MCF 10A (cell line): Measurements from ENCODE around the gene FBLIM1. TPM values are rescaled to one million over a fixed set of nuclear protein-coding genes. Genes with fewer than 3 reads are reported as not detected.

Experiments
- BruUV-seq: library from RNA; stranded (reverse); fragments of 400-500 nt; replicated peaks from 2 replicates; lab custom pipeline; 2021; lab: Mats Ljungman, UMichigan
- CTCF ChIA-PET: fragments of 300-600 bp; sonication (Branson Sonifier 250); formaldehyde crosslinking; extraction: SDS; loops from one replicate; lab custom pipeline; 2021; ENCODE audit warnings: antibody characterized with exemption, inconsistent platforms; lab: Yijun Ruan, JAX
- POLR2A ChIA-PET: fragments of 300-600, 350-650 bp; sonication (Branson Sonifier 250); formaldehyde crosslinking; extraction: SDS; loops from one replicate; lab custom pipeline; 2020; ENCODE audit warnings: antibody characterized with exemption, inconsistent platforms; lab: Yijun Ruan, JAX
- DNase-seq: peaks from one replicate; pipeline ENCODE4 v3.0.0-alpha.2; 2018; ENCODE audit not compliant: unreplicated experiment
- H3K27ac Mint-ChIP-seq: one replicate; pipeline ENCODE4 v1.8.0; 2022; ENCODE audit warnings: mild to moderate bottlenecking, low read depth, mixed read lengths; ENCODE audit not compliant: unreplicated experiment
- H3K27me3 Mint-ChIP-seq: one replicate; pipeline ENCODE4 v1.8.0; 2022; ENCODE audit warnings: mixed read lengths; ENCODE audit not compliant: insufficient read depth, unreplicated experiment
- H3K36me3 Mint-ChIP-seq: one replicate; pipeline ENCODE4 v1.8.0; 2022; ENCODE audit warnings: mild to moderate bottlenecking, moderate library complexity, mixed read lengths; ENCODE audit not compliant: insufficient read depth, unreplicated experiment
- H3K4me1 Mint-ChIP-seq: one replicate; pipeline ENCODE4 v1.8.0; 2022; ENCODE audit warnings: mixed read lengths; ENCODE audit not compliant: insufficient read depth, unreplicated experiment
- H3K4me3 Mint-ChIP-seq: one replicate; pipeline ENCODE4 v1.8.0; 2022; ENCODE audit warnings: mild to moderate bottlenecking, moderate library complexity, mixed read lengths; ENCODE audit not compliant: unreplicated experiment
- H3K9me3 Mint-ChIP-seq: one replicate; pipeline ENCODE4 v1.8.0; 2022; ENCODE audit warnings: mixed read lengths; ENCODE audit not compliant: unreplicated experiment
- intact Hi-C: fragments of 100-400 bp; cut with micrococcal nuclease; formaldehyde crosslinking; loops from 2 replicates; pipeline ENCODE4 v1.14.1; 2022
- total RNA-seq: library from RNA; stranded (reverse); gene quantifications from 2 replicates; pipeline ENCODE4 v1.2.3, GENCODE V29; 2022
- TF ChIP-seq, protein P1 (sequence below): fragments of 200-600 bp; IDR thresholded peaks from one replicate; pipeline ENCODE4 v1.8.0; 2022; ENCODE audit warnings: antibody characterized with exemption, mild to moderate bottlenecking; ENCODE audit not compliant: unreplicated experiment

FBLIM1 gene
- total RNA-seq, 1 experiment from 2014 or later = 101 TPM

DNA sequence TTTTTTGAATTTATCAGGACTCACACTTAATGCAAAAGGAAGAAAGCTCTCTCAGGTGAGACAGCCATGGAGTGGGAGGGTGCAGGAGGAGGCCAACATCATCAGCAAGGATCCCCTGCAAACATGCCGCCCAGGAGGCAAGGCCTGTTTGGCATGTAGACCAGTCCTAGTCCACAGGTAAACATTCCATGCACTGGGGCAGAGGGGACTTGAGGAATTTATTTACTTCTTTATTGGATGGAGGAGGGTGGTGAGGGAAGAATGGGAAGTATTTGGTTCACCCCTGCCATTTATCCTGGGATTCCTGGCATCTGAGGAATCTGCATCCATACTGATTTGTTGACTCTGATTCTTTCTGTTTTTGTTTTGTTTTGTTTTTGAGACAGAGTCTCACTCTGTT, 50.4 kb downstream of the FBLIM1 start:
- Mint-ChIP-seq H3K27ac (no peak overlapping the region), H3K9me3 (no peaks in the 10 kb centered on the region), H3K36me3 (peaks cover 7% of the 10 kb centered on the region), H3K4me3 (no peak overlapping the region), H3K4me1 (no peaks in the 10 kb centered on the region), H3K27me3 (no peaks in the 10 kb centered on the region)
- POLR2A ChIA-PET = interaction anchor here (0.7 to 1.8 kb wide), 2 partner anchors 9 to 38 kb away, joined by 3 to 10 read pairs; no protein-coding TSS in a partner anchor
- TF ChIP-seq, protein P1, sequence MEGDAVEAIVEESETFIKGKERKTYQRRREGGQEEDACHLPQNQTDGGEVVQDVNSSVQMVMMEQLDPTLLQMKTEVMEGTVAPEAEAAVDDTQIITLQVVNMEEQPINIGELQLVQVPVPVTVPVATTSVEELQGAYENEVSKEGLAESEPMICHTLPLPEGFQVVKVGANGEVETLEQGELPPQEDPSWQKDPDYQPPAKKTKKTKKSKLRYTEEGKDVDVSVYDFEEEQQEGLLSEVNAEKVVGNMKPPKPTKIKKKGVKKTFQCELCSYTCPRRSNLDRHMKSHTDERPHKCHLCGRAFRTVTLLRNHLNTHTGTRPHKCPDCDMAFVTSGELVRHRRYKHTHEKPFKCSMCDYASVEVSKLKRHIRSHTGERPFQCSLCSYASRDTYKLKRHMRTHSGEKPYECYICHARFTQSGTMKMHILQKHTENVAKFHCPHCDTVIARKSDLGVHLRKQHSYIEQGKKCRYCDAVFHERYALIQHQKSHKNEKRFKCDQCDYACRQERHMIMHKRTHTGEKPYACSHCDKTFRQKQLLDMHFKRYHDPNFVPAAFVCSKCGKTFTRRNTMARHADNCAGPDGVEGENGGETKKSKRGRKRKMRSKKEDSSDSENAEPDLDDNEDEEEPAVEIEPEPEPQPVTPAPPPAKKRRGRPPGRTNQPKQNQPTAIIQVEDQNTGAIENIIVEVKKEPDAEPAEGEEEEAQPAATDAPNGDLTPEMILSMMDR = no peak
- no TSS peak for BruUV-seq
- no peak for DNase-seq
- intact Hi-C loops = no loop called here
- CTCF ChIA-PET = interaction anchor here (0.5 kb wide), 1 partner anchor 14 kb away, joined by 4 read pairs; no protein-coding TSS in a partner anchor

DNA sequence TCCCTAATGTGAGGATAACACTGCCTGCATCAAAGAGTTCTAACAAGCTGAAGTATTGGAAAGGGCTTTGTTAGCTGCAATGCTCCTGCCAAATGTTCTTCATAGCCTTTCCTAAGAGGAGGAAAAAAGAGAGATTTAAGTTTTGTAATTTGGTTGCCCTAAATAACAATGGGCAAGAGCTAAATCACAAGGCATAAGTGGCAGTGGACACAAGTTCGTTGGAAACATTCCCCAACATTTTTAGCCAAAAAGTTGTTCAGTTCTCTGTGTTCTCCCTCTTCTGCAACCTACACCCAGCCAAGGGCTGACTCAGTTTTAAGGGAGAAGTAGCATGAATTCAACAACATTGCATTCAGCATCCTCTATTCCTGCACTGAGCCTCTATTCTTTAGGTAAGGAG, 51.5 kb downstream of the FBLIM1 start:
- no TSS peak for BruUV-seq

DNA sequence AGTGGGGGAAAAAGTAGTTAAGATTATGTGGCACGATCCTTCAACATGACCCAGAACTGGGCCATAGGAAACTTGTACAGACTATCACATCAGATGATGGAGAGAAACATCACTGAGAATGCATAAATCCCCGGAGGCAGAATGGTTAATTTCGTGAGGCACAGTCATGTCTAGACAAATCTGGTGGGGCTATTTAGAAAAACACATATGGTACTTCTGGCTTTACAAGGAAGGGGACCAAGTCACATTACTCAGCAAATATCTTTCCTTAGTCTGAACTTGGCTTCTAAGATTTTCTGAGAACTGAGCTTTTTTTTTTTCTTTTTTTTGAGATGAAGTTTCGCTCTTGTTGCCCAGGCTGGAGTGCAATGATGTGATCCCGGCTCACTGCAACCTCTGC, 58.1 kb downstream of the FBLIM1 start:
- ChIA-PET CTCF (interaction anchor here (0.9 to 2.6 kb wide), 6 partner anchors 13 to 178 kb away, joined by 3 to 39 read pairs (median 10); no protein-coding TSS in a partner anchor), POLR2A (interaction anchor here (0.6 to 3.1 kb wide), 5 partner anchors 13 to 179 kb away, joined by 3 to 22 read pairs (median 5); partner anchors contain the start of gene SPEN)
- H3K4me3 Mint-ChIP-seq = no peak overlapping the region
- DNase-seq = no peak
- no peak overlapping the region for H3K27ac Mint-ChIP-seq
- intact Hi-C loops = no loop called here
- H3K27me3 Mint-ChIP-seq = no peaks in the 10 kb centered on the region
- H3K4me1 Mint-ChIP-seq = peaks cover 16% of the 10 kb centered on the region
- H3K36me3 Mint-ChIP-seq = peaks cover 2% of the 10 kb centered on the region
- TF ChIP-seq, protein P1 = no peak
- no TSS peak for BruUV-seq
- H3K9me3 Mint-ChIP-seq = no peaks in the 10 kb centered on the region

More for the DNA sequence above, 51.5 kb downstream of the FBLIM1 start:
- Mint-ChIP-seq H3K4me3 (no peak overlapping the region), H3K27ac (no peak overlapping the region), H3K36me3 (peaks cover 7% of the 10 kb centered on the region), H3K9me3 (no peaks in the 10 kb centered on the region), H3K27me3 (no peaks in the 10 kb centered on the region), H3K4me1 (no peaks in the 10 kb centered on the region)
- TF ChIP-seq, protein P1 = no peak
- POLR2A ChIA-PET = interaction anchor here (0.7 to 1.8 kb wide), 4 partner anchors 10 to 139 kb away, joined by 3 to 10 read pairs (median 4); no protein-coding TSS in a partner anchor
- intact Hi-C loops = no loop called here
- CTCF ChIA-PET = interaction anchor here (0.6 to 1.0 kb wide), 4 partner anchors 18 to 197 kb away, joined by 3 to 5 read pairs (median 4); partner anchors contain the start of gene SPEN
- DNase-seq = no peak

DNA sequence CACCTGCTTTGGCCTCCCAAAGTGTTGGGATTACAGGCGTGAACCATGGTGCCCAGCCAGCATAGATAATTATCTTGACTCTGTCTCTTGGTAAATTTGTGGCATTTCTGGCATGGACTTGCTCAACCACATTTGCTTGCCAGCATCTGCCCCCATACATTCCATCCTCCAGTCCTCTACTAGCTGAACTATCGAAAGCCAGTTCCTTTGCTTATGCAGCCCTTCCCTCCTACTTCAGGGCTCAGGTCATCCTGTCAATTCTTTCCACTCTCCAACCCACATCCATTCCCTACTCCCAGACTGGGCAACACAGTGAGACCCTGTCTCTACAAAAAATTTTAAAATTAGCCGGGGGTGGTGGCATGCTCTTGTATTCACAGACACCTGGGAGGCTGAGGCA, 61.9 kb downstream of the FBLIM1 start:
- CTCF ChIA-PET = interaction anchor here (0.6 to 1.0 kb wide), 3 partner anchors 13 to 213 kb away, joined by 3 to 4 read pairs (median 3); no protein-coding TSS in a partner anchor
- peaks cover 5% of the 10 kb centered on the region for H3K36me3 Mint-ChIP-seq
- DNase-seq = peak; percentile 59
- POLR2A ChIA-PET = interaction anchor here (0.9 kb wide), 1 partner anchor 27 kb away, joined by 3 read pairs; the partner anchor contains the start of gene SPEN
- BruUV-seq = no TSS peak
- no peak overlapping the region for H3K27ac Mint-ChIP-seq
- H3K27me3 Mint-ChIP-seq = no peaks in the 10 kb centered on the region
- H3K4me1 Mint-ChIP-seq = peaks cover 13% of the 10 kb centered on the region
- TF ChIP-seq, protein P1 = no peak
- H3K9me3 Mint-ChIP-seq = no peaks in the 10 kb centered on the region
- intact Hi-C loops = no loop called here
- no peak overlapping the region for H3K4me3 Mint-ChIP-seq
